ENCODE results near the gene PLK3.

- TF ChIP-seq ISL1 (CRISPR knock-in tag; IDR thresholded peaks at IDR 0.05) (no peak), OSR1 (CRISPR knock-in tag; IDR thresholded peaks at IDR 0.05) (no peak), SNAI2 (CRISPR knock-in tag; IDR thresholded peaks at IDR 0.05) (no peak), TOX (CRISPR knock-in tag; IDR thresholded peaks at IDR 0.05; ENCODE audit: borderline replicate concordance) (no peak)
These were observed 21.2 kb upstream of the PLK3 start for GRCh38 chr1:44778705-44779576.
